ENCODE measurements around the gene SUGP1.

SUGP1 gene

GRCh38 chr19:19304186-19304965 lies 15.9 kb downstream of the SUGP1 start:
- Histone ChIP-seq H3K4me3 (ENCODE audit: insufficient read depth, low read depth, low read length) (no peak overlapping the region), H3K4me1 (ENCODE audit: control insufficient read depth, insufficient read depth, low read length) (no peaks in the 10 kb centered on the region), H3K36me3 (ENCODE audit: control insufficient read depth, insufficient read depth, low read length) (peaks cover 35% of the 10 kb centered on the region), H3K27me3 (ENCODE audit: control insufficient read depth, insufficient read depth, low read length, poor library complexity, severe bottlenecking) (no peaks in the 10 kb centered on the region), H3K9me3 (ENCODE audit: control insufficient read depth, low read length) (no peaks in the 10 kb centered on the region), H3K27ac (ENCODE audit: insufficient read depth, low read depth, low read length, poor library complexity, severe bottlenecking) (no peak overlapping the region)
- 92 to 96% methylated on average over 14 of the region's 14 CpGs for WGBS, 2 experiments

DNA sequence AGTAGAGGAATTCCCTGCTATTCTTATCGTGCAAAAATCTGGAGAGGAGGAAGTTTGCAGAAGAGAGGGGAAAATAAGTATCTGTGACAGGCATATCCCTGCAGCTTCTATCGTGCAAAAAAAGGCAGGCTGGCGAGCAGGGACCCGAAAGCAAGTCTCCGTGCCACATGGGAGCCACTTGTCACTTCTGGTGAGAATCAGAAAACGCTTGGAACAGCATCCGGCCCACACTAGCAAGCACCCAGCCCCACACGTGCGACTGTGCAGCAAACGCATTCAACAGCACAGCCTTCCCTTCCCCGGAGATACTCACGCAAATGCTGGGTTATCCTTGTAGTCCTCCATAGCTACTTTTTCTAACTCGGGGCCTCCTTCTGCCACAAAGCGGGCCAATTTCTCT lies 16.9 kb downstream of the SUGP1 start:
- Histone ChIP-seq H3K27ac (ENCODE audit: insufficient read depth, low read depth, low read length, poor library complexity, severe bottlenecking) (no peak overlapping the region), H3K27me3 (ENCODE audit: control insufficient read depth, insufficient read depth, low read length, poor library complexity, severe bottlenecking) (no peaks in the 10 kb centered on the region), H3K4me3 (ENCODE audit: insufficient read depth, low read depth, low read length) (no peak overlapping the region), H3K36me3 (ENCODE audit: control insufficient read depth, insufficient read depth, low read length) (peaks cover 27% of the 10 kb centered on the region), H3K4me1 (ENCODE audit: control insufficient read depth, insufficient read depth, low read length) (no peaks in the 10 kb centered on the region), H3K9me3 (ENCODE audit: control insufficient read depth, low read length) (no peaks in the 10 kb centered on the region)
- 94 to 96% methylated on average over 14 of the region's 14 CpGs for WGBS, 2 experiments

GRCh38 chr19:19300613-19301012 lies 19.7 kb downstream of the SUGP1 start:
- H3K36me3 ChIP-seq (ENCODE audit: control insufficient read depth, insufficient read depth, low read length), result peaks cover 27% of the 10 kb centered on the region
- H3K27ac ChIP-seq (ENCODE audit: insufficient read depth, low read depth, low read length, poor library complexity, severe bottlenecking), result no peak overlapping the region
- H3K4me3 ChIP-seq (ENCODE audit: insufficient read depth, low read depth, low read length), result no peak overlapping the region
- no peaks in the 10 kb centered on the region for H3K4me1 ChIP-seq (ENCODE audit: control insufficient read depth, insufficient read depth, low read length)
- no peaks in the 10 kb centered on the region for H3K27me3 ChIP-seq (ENCODE audit: control insufficient read depth, insufficient read depth, low read length, poor library complexity, severe bottlenecking)
- H3K9me3 ChIP-seq (ENCODE audit: control insufficient read depth, low read length), result no peaks in the 10 kb centered on the region
- WGBS, 2 experiments, result 94 to 96% methylated on average over 12 of the region's 12 CpGs

DNA sequence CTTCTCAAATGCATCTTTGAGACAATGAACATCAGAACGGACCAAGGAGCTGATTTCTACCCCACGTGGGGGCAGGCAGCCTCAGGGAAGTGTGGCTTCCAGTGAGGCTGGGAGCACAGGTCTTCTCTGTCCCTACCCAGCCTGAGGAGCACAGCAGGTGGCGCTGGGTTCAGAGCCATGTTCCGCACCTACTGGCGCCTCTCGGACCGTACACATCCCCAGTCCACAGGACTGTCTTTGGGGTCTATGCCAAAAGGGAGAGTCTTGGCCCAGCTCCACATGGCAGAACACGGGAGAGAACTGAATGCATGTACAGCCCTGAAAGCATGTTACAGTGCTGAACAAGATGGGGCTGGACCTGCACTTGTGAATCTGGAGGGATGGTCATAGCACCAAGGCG lies 22.6 kb downstream of the SUGP1 start:
- 95% methylated on average over 9 of the region's 9 CpGs for WGBS, 2 experiments
- H3K27me3 ChIP-seq (ENCODE audit: control insufficient read depth, insufficient read depth, low read length, poor library complexity, severe bottlenecking), result no peaks in the 10 kb centered on the region
- no peaks in the 10 kb centered on the region for H3K9me3 ChIP-seq (ENCODE audit: control insufficient read depth, low read length)
- no peaks in the 10 kb centered on the region for H3K4me1 ChIP-seq (ENCODE audit: control insufficient read depth, insufficient read depth, low read length)
- no peak overlapping the region for H3K27ac ChIP-seq (ENCODE audit: insufficient read depth, low read depth, low read length, poor library complexity, severe bottlenecking)
- peaks cover 33% of the 10 kb centered on the region for H3K36me3 ChIP-seq (ENCODE audit: control insufficient read depth, insufficient read depth, low read length)
- no peak overlapping the region for H3K4me3 ChIP-seq (ENCODE audit: insufficient read depth, low read depth, low read length)

- H3K36me3 ChIP-seq (ENCODE audit: control insufficient read depth, insufficient read depth, low read length), result peaks cover 37% of the 10 kb centered on the region
- whole genome bisulfite sequencing, 2 experiments, result 95 to 96% methylated on average over 19 of the region's 19 CpGs
These were observed 23.2 kb downstream of the SUGP1 start for GRCh38 chr19:19296953-19297689.

GRCh38 chr19:19294914-19295313 lies 25.4 kb downstream of the SUGP1 start:
- Histone ChIP-seq H3K9me3 (ENCODE audit: control insufficient read depth, low read length) (no peaks in the 10 kb centered on the region), H3K27me3 (ENCODE audit: control insufficient read depth, insufficient read depth, low read length, poor library complexity, severe bottlenecking) (no peaks in the 10 kb centered on the region), H3K36me3 (ENCODE audit: control insufficient read depth, insufficient read depth, low read length) (peaks cover 29% of the 10 kb centered on the region), H3K4me3 (ENCODE audit: insufficient read depth, low read depth, low read length) (no peak overlapping the region), H3K4me1 (ENCODE audit: control insufficient read depth, insufficient read depth, low read length) (no peaks in the 10 kb centered on the region), H3K27ac (ENCODE audit: insufficient read depth, low read depth, low read length, poor library complexity, severe bottlenecking) (no peak overlapping the region)
- 88 to 97% methylated on average over 4 of the region's 4 CpGs for WGBS, 2 experiments

More at GRCh38 chr19:19296953-19297689, 23.2 kb downstream of the SUGP1 start:
- Histone ChIP-seq H3K4me1 (ENCODE audit: control insufficient read depth, insufficient read depth, low read length) (no peaks in the 10 kb centered on the region), H3K9me3 (ENCODE audit: control insufficient read depth, low read length) (no peaks in the 10 kb centered on the region), H3K27me3 (ENCODE audit: control insufficient read depth, insufficient read depth, low read length, poor library complexity, severe bottlenecking) (no peaks in the 10 kb centered on the region), H3K27ac (ENCODE audit: insufficient read depth, low read depth, low read length, poor library complexity, severe bottlenecking) (no peak overlapping the region), H3K4me3 (ENCODE audit: insufficient read depth, low read depth, low read length) (no peak overlapping the region)

GRCh38 chr19:19292607-19293006 lies 27.7 kb downstream of the SUGP1 start:
- Histone ChIP-seq H3K4me3 (ENCODE audit: insufficient read depth, low read depth, low read length) (no peak overlapping the region), H3K36me3 (ENCODE audit: control insufficient read depth, insufficient read depth, low read length) (peaks cover 32% of the 10 kb centered on the region), H3K27ac (ENCODE audit: insufficient read depth, low read depth, low read length, poor library complexity, severe bottlenecking) (no peak overlapping the region), H3K27me3 (ENCODE audit: control insufficient read depth, insufficient read depth, low read length, poor library complexity, severe bottlenecking) (no peaks in the 10 kb centered on the region), H3K9me3 (ENCODE audit: control insufficient read depth, low read length) (no peaks in the 10 kb centered on the region), H3K4me1 (ENCODE audit: control insufficient read depth, insufficient read depth, low read length) (no peaks in the 10 kb centered on the region)
- 94 to 99% methylated on average over 3 to 5 of the region's 5 CpGs for WGBS, 2 experiments

DNA sequence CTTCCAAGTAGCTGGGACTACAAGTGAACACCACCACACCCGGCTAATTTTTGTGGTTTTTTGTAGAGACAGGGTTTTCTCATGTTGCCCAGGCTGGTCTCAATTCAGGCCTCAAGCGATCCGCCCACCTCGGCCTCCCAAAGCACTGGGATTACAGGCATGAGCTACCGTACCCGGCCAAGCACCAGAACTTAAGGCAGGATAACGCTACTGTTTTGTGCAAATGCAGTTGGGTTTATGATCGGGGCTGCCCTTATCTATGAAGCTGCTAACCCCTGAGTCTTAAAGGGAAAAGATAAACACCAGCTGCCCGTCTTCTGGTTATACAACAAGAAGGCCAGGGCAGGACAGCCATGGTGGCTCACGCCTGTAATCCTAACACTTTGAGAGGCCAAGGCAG lies 34.6 kb downstream of the SUGP1 start:
- H3K27me3 ChIP-seq (ENCODE audit: control insufficient read depth, insufficient read depth, low read length, poor library complexity, severe bottlenecking), result no peaks in the 10 kb centered on the region
- H3K27ac ChIP-seq (ENCODE audit: insufficient read depth, low read depth, low read length, poor library complexity, severe bottlenecking), result no peak overlapping the region
- H3K4me3 ChIP-seq (ENCODE audit: insufficient read depth, low read depth, low read length), result no peak overlapping the region
- H3K36me3 ChIP-seq (ENCODE audit: control insufficient read depth, insufficient read depth, low read length), result peaks cover 34% of the 10 kb centered on the region
- no peaks in the 10 kb centered on the region for H3K4me1 ChIP-seq (ENCODE audit: control insufficient read depth, insufficient read depth, low read length)
- no peaks in the 10 kb centered on the region for H3K9me3 ChIP-seq (ENCODE audit: control insufficient read depth, low read length)
- WGBS, 2 experiments, result 95% methylated on average over 10 of the region's 10 CpGs

DNA sequence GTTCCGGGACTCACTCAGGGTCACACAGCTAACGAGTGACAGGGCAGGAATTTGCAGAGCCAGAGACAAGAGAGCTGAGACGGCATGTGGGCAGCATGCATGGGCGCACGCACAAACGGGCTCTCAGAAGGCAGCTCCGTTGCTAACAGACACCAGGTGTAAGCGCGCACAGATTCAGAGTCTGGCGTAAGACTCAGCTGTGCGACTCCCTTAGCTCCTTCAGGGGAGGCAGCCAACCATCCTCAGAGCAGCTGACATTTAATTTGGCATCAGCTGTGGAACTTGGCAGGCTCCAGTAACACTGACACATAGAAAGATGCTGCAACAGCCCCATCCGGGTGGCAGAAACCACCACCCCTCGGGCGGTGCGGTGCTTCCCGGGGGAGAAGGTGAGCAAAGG lies 39.7 kb downstream of the SUGP1 start:
- H3K27me3 ChIP-seq (ENCODE audit: control insufficient read depth, insufficient read depth, low read length, poor library complexity, severe bottlenecking), result no peaks in the 10 kb centered on the region
- no peaks in the 10 kb centered on the region for H3K9me3 ChIP-seq (ENCODE audit: control insufficient read depth, low read length)
- WGBS, 2 experiments, result 96 to 97% methylated on average over 16 of the region's 16 CpGs
- no peak overlapping the region for H3K27ac ChIP-seq (ENCODE audit: insufficient read depth, low read depth, low read length, poor library complexity, severe bottlenecking)
- H3K36me3 ChIP-seq (ENCODE audit: control insufficient read depth, insufficient read depth, low read length), result peaks cover 34% of the 10 kb centered on the region
- no peak overlapping the region for H3K4me3 ChIP-seq (ENCODE audit: insufficient read depth, low read depth, low read length)
- no peaks in the 10 kb centered on the region for H3K4me1 ChIP-seq (ENCODE audit: control insufficient read depth, insufficient read depth, low read length)

- WGBS, 2 experiments, result 95 to 97% methylated on average over 16 of the region's 16 CpGs
- H3K36me3 ChIP-seq (ENCODE audit: control insufficient read depth, insufficient read depth, low read length), result peaks cover 32% of the 10 kb centered on the region
- H3K4me1 ChIP-seq (ENCODE audit: control insufficient read depth, insufficient read depth, low read length), result no peaks in the 10 kb centered on the region
- no peaks in the 10 kb centered on the region for H3K9me3 ChIP-seq (ENCODE audit: control insufficient read depth, low read length)
- no peak overlapping the region for H3K4me3 ChIP-seq (ENCODE audit: insufficient read depth, low read depth, low read length)
- no peak overlapping the region for H3K27ac ChIP-seq (ENCODE audit: insufficient read depth, low read depth, low read length, poor library complexity, severe bottlenecking)
- H3K27me3 ChIP-seq (ENCODE audit: control insufficient read depth, insufficient read depth, low read length, poor library complexity, severe bottlenecking), result no peaks in the 10 kb centered on the region
These were observed 40.5 kb downstream of the SUGP1 start for GRCh38 chr19:19279853-19280252.

Measured in ectodermal cell (in vitro differentiated cells).